ENCODE measurements around the gene EIF2AK2.

The EIF2AK2 gene

DNA sequence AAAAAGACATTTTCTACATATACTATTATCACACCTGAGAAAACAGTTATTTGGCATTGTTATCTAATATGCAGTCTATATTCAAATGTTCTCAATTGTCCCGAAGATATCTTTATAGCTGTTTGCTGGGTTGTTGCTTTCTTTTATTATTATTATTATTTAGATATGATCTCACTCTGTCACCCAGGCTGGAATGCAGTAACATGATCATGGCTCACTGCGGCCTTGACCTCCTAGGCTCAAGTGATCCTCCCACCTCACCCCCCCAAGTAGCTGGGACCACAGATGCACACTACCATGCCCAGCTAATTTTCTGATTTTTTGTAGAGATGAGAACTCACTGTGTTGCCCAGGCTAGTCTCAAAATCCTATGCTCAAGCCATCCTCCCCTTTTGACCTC is 52.6 kb downstream of the EIF2AK2 start:
- in situ Hi-C loops (cut with MboI; ENCODE audit: low sequenced_read_pairs) = no loop called here

DNA sequence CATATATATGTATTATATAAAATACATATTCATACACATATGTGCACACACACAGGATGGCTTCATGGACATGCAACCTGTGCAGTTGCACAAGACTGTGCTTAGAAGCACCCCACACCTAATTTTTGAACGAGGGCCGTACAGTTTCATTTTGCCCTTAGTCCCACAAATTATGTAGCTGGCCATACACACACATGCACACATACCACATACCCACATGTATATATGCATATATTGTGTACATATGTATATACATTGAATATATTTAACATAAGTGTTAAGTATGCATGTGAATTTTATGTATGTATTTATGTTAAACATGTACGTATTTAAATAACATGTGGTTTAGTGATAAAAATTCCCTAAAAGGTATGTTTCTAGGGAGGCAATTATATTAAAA is 54.2 kb downstream of the EIF2AK2 start:
- in situ Hi-C loops (cut with MboI; ENCODE audit: low sequenced_read_pairs) = no loop called here

- in situ Hi-C loops (cut with MboI; ENCODE audit: low sequenced_read_pairs) = no loop called here
Observed at GRCh38 chr2:37100054-37100453, 56.7 kb downstream of the EIF2AK2 start.

DNA sequence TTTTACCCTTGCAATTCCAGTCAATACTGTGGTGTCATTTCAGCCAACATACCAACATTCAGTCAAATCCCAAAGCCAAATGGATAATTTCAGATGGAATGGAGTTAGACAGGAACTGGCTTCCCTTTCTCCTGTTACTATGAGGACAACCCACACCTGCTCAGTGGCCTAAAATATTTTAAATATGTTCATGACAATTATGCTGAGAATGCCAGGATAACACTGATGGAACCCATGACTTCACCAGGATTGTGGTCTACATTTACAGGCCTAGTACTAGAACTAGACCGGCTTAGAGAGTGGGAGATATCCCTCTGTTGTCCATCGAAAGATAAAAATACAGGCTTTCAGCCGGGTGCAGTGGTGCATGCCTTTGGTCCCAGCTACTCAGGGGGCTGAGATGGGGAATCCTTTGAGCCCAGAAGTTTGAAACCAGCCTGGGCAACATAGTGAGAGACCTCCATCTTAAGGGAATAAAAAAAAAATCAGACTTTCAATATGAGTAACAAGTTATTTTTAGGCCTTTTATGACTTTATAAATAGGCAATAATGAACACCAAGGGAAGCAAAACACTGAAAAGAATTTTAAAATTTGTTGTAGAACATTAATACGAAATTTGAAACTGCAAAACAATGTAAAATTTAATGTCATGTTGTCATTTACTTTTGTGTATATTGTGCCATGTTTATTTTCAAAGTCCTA is 58.2 kb downstream of the EIF2AK2 start:
- in situ Hi-C loops (cut with MboI; ENCODE audit: low sequenced_read_pairs) = no loop called here

DNA sequence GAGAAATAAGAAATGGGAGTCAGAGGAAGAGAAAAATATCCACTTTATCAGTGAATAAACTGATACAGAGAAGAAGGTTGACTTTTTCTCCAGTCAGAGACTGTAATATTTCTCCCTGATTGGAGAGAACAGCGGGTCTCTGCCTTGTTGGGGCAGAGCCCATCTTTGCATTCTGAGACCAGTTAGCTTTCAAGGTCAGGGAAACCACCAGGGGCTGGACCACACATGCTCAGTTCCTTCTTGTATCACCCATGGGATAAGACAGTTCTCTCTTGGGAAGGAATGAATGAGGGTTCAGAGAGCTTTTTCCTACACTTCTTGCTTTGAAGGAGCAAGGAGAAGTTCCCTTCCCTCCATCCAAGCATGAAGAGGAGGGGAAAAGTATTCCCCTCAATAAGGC is 60.2 kb downstream of the EIF2AK2 start:
- in situ Hi-C loops (cut with MboI; ENCODE audit: low sequenced_read_pairs) = no loop called here

- in situ Hi-C loops (cut with MboI; ENCODE audit: low sequenced_read_pairs) = no loop called here
Observed at GRCh38 chr2:37091873-37092272, 64.9 kb downstream of the EIF2AK2 start.

GRCh38 chr2:37090019-37090477 is 66.7 kb downstream of the EIF2AK2 start:
- in situ Hi-C loops (cut with MboI; ENCODE audit: low sequenced_read_pairs) = no loop called here

GRCh38 chr2:37085731-37086147 is 71.0 kb downstream of the EIF2AK2 start:
- in situ Hi-C loops (cut with MboI; ENCODE audit: low sequenced_read_pairs) = no loop called here

- in situ Hi-C loops (cut with MboI; ENCODE audit: low sequenced_read_pairs) = no loop called here
Observed at GRCh38 chr2:37084797-37085196, 72.0 kb downstream of the EIF2AK2 start.

DNA sequence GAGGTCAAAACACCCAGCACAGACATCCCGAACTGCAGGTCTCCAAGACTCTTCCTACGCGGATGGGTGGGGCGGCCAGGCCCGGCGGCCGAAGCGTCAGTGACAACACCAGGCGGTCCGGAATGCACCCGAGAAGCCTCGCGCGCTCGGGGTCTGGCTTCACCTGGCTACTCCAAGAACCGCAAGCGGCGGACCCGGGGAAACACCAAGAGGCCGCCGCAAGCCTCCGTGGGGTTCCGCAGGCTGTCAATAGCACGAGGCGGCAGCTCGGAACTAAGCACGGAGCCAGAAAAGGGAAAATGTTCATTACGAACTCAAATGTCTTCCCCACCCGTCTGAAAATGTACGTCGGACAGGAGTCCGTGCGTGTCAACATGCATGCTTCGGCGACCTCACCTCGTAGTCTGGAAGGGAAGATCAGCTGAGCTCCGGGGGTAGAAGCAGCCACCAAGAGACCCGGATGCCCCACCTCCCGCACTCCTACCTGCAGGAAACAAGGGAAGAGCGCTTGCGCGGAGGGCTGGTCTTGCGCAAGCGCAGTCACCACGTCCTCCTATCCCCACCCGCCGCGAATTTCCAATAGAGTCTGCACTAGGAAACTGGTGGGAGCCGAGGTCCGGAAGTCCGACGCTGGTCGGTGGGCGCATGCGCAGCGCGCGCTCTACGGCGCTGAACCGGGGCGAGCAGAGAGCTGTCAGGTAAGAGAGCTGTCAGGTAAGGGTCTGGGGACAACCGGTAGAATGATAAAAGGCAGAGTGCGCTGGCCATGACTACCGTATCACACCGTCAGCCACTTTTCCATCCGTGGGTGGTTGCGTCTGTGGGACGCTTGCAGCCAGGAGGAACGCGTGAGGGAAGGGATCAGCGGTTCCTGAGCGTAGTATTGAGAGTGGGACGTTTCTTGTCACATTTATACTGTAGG is 72.6 kb downstream of the EIF2AK2 start, which contains the start of the genes GPATCH11 and HEATR5B:
Gene GPATCH11 (plus strand): TSS at position 646 of the 922 bp plus-strand sequence. CDS start 3,864 bp downstream, outside the sequence.
Gene HEATR5B (minus strand): TSS at position 500 of the 922 bp plus-strand sequence. CDS start 958 bp downstream, outside the sequence.
- in situ Hi-C loops (cut with MboI; ENCODE audit: low sequenced_read_pairs) = no loop called here

- in situ Hi-C loops (cut with MboI; ENCODE audit: low sequenced_read_pairs) = no loop called here
Observed at GRCh38 chr2:37080689-37081088, 76.1 kb downstream of the EIF2AK2 start.

DNA sequence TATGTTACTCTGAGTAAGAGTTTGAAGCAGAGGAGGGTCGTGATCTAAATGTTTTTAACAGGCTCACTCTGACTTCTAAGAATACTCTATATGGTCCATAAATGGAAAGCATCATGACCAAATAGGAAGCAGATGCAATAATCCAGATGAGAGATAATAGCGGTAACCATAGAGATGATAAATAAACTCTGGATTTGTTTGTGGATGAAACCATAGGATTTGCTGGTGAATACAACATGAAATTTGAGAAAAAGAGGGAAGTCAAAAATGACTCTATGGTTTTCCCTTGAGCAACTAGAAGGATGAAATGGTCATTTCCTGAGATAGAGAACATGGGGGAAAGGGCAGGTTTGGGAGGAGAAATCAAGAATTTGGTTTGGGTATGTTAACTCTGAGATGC is 76.5 kb downstream of the EIF2AK2 start:
- in situ Hi-C loops (cut with MboI; ENCODE audit: low sequenced_read_pairs) = no loop called here

DNA sequence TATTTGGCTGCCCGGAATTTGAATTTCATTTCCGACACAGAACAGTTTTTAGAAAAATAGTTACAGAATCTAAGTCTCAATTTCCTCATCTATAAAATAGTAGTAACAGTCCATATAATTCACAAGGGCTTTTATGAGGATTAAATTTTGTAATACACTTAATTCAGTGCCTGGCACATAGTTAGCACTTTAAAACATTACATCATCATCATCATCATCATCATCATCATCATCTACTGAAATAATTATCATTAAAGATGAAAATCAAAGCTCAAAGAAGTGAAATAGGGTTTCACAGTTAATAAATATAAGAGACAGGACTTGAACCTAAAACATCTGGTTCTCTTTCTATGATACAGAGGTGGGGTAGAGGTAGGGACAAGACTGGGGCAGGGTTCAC is 85.8 kb downstream of the EIF2AK2 start:
- in situ Hi-C loops (cut with MboI; ENCODE audit: low sequenced_read_pairs) = no loop called here

DNA sequence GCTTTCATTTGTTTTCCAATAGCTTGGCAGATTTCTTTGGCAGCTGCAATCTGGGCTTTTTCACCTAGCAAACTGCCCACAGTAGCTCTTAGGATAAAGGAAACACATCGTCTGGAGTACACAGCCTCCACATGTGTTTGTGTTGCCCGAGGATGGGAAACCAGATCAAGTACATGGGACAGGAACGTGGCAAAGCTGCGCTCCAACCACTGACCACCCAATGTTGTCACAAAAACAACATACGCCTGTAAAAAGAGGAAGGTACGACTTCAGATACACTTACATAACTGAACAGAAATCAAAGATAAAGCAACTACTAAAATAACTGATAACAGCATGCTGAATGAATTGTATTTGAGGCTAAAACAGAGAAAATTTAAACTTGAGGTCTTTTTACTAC is 88.1 kb downstream of the EIF2AK2 start:
- in situ Hi-C loops (cut with MboI; ENCODE audit: low sequenced_read_pairs) = no loop called here

DNA sequence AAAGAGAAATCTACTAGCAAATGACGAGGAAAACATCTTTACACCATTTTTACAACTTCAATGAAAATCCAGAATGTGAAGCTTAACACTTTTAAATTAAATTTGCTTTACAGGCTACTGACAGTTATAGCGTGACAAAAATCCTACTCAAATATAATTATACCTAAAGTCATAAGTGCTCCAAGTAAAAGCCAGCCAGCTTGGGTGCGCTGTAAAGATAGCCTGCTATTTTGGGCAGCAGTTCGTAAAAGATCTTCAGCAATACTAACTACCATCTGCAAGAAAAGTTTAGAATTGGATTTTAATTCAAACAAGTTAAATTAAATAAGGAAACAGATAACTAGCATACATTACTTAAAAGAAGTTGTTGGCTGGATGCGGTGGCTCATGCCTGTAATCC is 95.0 kb downstream of the EIF2AK2 start:
- in situ Hi-C loops (cut with MboI; ENCODE audit: low sequenced_read_pairs) = no loop called here

DNA sequence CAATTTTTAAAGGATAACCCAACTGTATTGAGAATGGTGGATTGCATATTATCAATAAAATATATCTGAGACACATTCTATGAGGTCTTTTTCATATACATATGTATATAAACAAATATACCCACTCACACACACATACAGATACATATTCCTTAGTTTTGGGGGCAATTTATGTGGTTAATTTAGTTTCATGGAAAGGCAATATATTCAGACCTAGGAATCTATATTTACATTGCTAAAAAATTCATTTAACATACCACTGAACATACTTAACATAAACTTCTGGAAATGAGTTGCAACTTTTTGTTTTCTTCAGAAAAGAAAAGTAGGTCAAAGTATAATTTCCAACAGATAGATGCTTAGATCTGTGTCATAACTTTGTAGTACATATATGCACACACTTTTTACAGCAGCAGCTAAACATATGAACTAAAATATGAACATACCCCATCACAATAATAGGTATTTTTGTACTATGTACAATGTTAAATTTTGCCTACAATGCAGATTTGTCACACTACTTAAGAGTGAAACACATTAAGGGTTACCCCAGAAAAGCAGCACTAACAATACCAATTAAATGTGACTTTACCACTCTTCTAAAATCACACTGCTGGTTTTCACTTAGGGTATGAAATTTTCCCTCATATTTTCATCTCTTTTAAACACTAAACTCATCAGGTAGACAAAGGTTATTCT is 95.6 kb downstream of the EIF2AK2 start:
- in situ Hi-C loops (cut with MboI; ENCODE audit: low sequenced_read_pairs) = no loop called here

- in situ Hi-C loops (cut with MboI; ENCODE audit: low sequenced_read_pairs) = no loop called here
Observed at GRCh38 chr2:37060446-37060845, 96.3 kb downstream of the EIF2AK2 start.

DNA sequence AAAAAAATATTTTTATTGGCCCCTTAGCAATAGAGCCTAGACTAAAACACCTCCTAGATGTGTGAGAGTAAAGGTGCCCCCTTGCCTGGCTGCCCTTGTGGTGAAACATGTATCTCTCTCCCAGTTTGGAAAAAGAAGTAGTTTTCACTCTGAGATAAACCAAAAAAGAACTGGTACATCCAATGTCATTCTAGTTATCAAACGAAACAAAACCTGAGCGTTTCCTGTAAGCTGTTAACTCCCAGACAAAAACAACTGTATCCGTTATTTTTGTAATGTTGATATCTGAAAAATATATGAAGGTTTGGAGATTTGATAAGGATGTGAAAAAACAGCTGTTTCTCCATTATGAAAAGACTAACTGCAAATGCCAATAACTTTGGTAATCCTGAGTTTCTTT is 96.9 kb downstream of the EIF2AK2 start:
- in situ Hi-C loops (cut with MboI; ENCODE audit: low sequenced_read_pairs) = no loop called here

DNA sequence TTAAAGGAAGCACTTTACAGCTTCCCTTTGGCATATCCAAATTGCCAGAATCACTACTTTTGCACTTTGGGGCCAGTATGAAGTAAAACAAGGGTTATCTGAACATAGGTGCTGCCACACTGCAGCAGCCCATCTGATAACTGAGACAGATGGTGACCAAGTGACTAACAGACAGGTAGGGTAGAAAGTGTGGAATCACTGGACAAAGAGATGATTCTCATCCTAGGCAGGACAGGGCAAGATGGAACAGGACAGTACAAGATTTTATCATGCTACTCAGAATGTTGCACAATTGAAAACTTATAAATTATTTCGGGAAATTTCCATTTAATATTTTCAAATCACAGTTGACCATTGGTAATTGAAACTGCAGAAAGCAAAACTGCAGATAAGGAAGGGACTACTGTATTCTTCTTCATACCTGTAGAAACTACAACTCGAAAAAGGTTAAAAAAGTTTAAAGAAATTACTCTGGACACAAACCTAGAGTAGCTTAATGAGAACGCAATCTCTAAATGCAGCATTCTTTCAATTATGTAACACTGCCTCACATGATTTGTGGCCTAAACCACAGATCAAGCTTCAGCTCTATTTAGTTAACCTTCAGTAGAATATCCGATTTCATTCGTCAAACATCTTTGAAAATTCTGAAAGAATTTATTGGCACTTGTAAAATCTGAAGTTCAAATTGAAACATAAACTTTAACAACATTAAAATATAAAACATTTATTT is 104.0 kb downstream of the EIF2AK2 start:
- in situ Hi-C loops (cut with MboI; ENCODE audit: low sequenced_read_pairs) = no loop called here

Measured in hTERT RPE-1 (cell line).